IMR-90 (cell line): ENCODE measurements around the gene OXSR1.

ENCODE experiments used
- BHLHE40 ChIP-seq: fragments of 150-350 bp; IDR thresholded peaks from 2 replicates; pipeline ENCODE4 v1.6.1; 2016; ENCODE audit warnings: mild to moderate bottlenecking, low read depth, low read length
- CHD1 ChIP-seq: IDR thresholded peaks from 2 replicates; pipeline ENCODE4 v1.6.1; 2012; ENCODE audit warnings: low read depth, low read length, improper control_type of control experiment
- ELK1 ChIP-seq: fragments of 150-350 bp; IDR thresholded peaks from 2 replicates; pipeline ENCODE4 v1.6.1; 2016; ENCODE audit warnings: low read depth, mild to moderate bottlenecking, low read length, moderate library complexity, borderline replicate concordance
- MAFK ChIP-seq: IDR thresholded peaks from 2 replicates; pipeline ENCODE4 v1.6.1; 2012; ENCODE audit warnings: low read depth, low read length, improper control_type of control experiment
- MXI1 ChIP-seq: IDR thresholded peaks from 2 replicates; pipeline ENCODE4 v1.6.1; 2012; ENCODE audit warnings: low read depth, mild to moderate bottlenecking, low read length, moderate library complexity, borderline replicate concordance
- NFE2L2 ChIP-seq: fragments of 150-350 bp; IDR thresholded peaks from 2 replicates; pipeline ENCODE4 v1.6.1; 2016; ENCODE audit warnings: low read depth, mild to moderate bottlenecking, low read length
- POLR2A ChIP-seq: IDR thresholded peaks from 2 replicates; pipeline ENCODE4 v1.6.1; 2012; ENCODE audit warnings: mild to moderate bottlenecking, low read depth, low read length
- RAD21 ChIP-seq: IDR thresholded peaks from 2 replicates; pipeline ENCODE4 v1.6.1; 2012; ENCODE audit warnings: low read length, improper control_type of control experiment
- RCOR1 ChIP-seq: IDR thresholded peaks from 2 replicates; pipeline ENCODE4 v1.6.1; 2012; ENCODE audit warnings: mild to moderate bottlenecking, low read length, improper control_type of control experiment; ENCODE audit not compliant: insufficient replicate concordance
- RFX5 ChIP-seq: IDR thresholded peaks from 2 replicates; pipeline ENCODE4 v1.8.0; 2012; ENCODE audit warnings: low read depth, mild to moderate bottlenecking, low read length, moderate library complexity
- SMC3 ChIP-seq: fragments of 150-350 bp; IDR thresholded peaks from 2 replicates; pipeline ENCODE4 v1.6.1; 2016; ENCODE audit warnings: low read depth, mild to moderate bottlenecking, antibody characterized with exemption, low read length, moderate library complexity
- TF ChIP-seq, protein P1 (sequence below): conservative IDR thresholded peaks from 2 replicates; pipeline ENCODE4 v1.5.1; 2012; ENCODE audit warnings: mild to moderate bottlenecking, low read depth, low read length, improper control_type of control experiment
- TF ChIP-seq, protein P2 (sequence below): fragments of 150-350 bp; IDR thresholded peaks from 2 replicates; pipeline ENCODE4 v1.6.1; 2017; ENCODE audit warnings: mild to moderate bottlenecking, antibody characterized with exemption, low read length, low read depth

DNA sequence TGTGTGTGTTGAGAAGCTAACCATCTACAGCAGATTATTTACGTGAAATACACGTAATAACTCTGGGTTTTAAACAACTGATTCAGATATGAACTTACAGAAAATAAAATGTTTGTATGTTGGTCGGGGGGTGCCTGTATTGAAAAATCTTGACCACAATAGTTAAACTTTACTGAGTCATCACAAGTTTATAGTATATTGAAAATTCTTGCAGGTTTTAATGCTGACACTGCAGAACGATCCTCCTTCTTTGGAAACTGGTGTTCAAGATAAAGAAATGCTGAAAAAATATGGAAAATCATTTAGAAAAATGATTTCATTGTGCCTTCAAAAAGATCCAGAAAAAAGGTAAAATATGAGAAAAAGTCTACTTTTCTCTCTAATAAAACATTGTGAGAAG lies 59.0 kb downstream of the OXSR1 start:
- no peak for TF ChIP-seq RAD21
- TF ChIP-seq POLR2A = no peak
- TF ChIP-seq, protein P1, sequence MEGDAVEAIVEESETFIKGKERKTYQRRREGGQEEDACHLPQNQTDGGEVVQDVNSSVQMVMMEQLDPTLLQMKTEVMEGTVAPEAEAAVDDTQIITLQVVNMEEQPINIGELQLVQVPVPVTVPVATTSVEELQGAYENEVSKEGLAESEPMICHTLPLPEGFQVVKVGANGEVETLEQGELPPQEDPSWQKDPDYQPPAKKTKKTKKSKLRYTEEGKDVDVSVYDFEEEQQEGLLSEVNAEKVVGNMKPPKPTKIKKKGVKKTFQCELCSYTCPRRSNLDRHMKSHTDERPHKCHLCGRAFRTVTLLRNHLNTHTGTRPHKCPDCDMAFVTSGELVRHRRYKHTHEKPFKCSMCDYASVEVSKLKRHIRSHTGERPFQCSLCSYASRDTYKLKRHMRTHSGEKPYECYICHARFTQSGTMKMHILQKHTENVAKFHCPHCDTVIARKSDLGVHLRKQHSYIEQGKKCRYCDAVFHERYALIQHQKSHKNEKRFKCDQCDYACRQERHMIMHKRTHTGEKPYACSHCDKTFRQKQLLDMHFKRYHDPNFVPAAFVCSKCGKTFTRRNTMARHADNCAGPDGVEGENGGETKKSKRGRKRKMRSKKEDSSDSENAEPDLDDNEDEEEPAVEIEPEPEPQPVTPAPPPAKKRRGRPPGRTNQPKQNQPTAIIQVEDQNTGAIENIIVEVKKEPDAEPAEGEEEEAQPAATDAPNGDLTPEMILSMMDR = no peak
- TF ChIP-seq, protein P2, sequence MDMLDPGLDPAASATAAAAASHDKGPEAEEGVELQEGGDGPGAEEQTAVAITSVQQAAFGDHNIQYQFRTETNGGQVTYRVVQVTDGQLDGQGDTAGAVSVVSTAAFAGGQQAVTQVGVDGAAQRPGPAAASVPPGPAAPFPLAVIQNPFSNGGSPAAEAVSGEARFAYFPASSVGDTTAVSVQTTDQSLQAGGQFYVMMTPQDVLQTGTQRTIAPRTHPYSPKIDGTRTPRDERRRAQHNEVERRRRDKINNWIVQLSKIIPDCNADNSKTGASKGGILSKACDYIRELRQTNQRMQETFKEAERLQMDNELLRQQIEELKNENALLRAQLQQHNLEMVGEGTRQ = no peak
- TF ChIP-seq ELK1 = no peak
- no peak for TF ChIP-seq RCOR1
- TF ChIP-seq MAFK = peak; percentile 99
- TF ChIP-seq CHD1 = no peak
- TF ChIP-seq NFE2L2 = no peak
- TF ChIP-seq SMC3 = no peak
- TF ChIP-seq MXI1 = no peak
- TF ChIP-seq BHLHE40 = no peak
- no peak for TF ChIP-seq RFX5
